A549 (cell line): ENCODE measurements around the gene PARP9. TPM values are rescaled to one million over a fixed set of nuclear protein-coding genes. Genes with fewer than 3 reads are reported as not detected.

Experiments
- ATAC-seq, 2 experiments: fragments of 200-7000 bp in 1 of 2; fragments of >200 bp in 1 of 2; cut with Nextera tagmentation in 1 of 2; cut with Tn5 transposase in 1 of 2; 3 replicates each; pipeline versions ENCODE4 v1.8.0 to v1.9.1; 2018 to 2020; ENCODE audit warnings: mild to moderate bottlenecking in 1 of 2, moderate library complexity in 1 of 2
- CTCF ChIA-PET: fragments of 300-600 bp; sonication (Branson Sonifier 250); formaldehyde crosslinking; extraction: SDS; loops from one replicate; lab custom pipeline; 2021; ENCODE audit warnings: antibody characterized with exemption, inconsistent platforms; lab: Yijun Ruan, JAX
- POLR2A ChIA-PET: fragments of 350-600 bp; formaldehyde crosslinking; extraction: SDS; loops from one replicate; lab custom pipeline; 2021; ENCODE audit warnings: antibody characterized with exemption, inconsistent platforms; lab: Yijun Ruan, JAX
- DNase-seq, 2 experiments: peaks; one replicate each; pipeline versions ENCODE4 v3.0.0 to v3.0.0-alpha.2; 2011 to 2016; ENCODE audit warnings: low read depth in 1 of 2, low spot score in 1 of 2
- FAIRE-seq: peaks from 2 replicates; lab custom pipeline; 2011; peaks lifted over from hg19 to GRCh38; lab: Jason Lieb, UNC
- H3K27ac ChIP-seq, 2 experiments: fragments of >200 bp; sonication (Bioruptor Twin); formaldehyde crosslinking; 3 replicates each; pipeline ENCODE4 v1.5.1; 2016 to 2017
- H3K4me1 ChIP-seq: fragments of >200 bp; sonication (Bioruptor Twin); formaldehyde crosslinking; 3 replicates; pipeline ENCODE4 v1.6.1; 2016
- H3K4me2 ChIP-seq: fragments of >200 bp; sonication (Bioruptor Twin); formaldehyde crosslinking; 3 replicates; pipeline ENCODE4 v1.6.1; 2016
- H3K4me3 ChIP-seq: fragments of >200 bp; sonication (Bioruptor Twin); formaldehyde crosslinking; 3 replicates; pipeline ENCODE4 v1.5.1; 2016
- H3K9me3 ChIP-seq: fragments of >200 bp; sonication (Bioruptor Twin); formaldehyde crosslinking; 3 replicates; pipeline ENCODE4 v1.6.1; 2016
- ATOH8 ChIP-seq: fragments of 250-450 bp; sonication (Bioruptor Pico); IDR thresholded peaks from 2 replicates; pipeline ENCODE4 v1.5.0; 2020; ENCODE audit warnings: low read depth, mild to moderate bottlenecking, moderate library complexity
- CBX8 ChIP-seq: fragments of 200-600 bp; sonication (generic); IDR thresholded peaks from 2 replicates; pipeline ENCODE4 v1.6.1; 2016
- CEBPB ChIP-seq, 2 experiments: fragments of >200 bp in 1 of 2; sonication (Bioruptor Twin) in 1 of 2; formaldehyde crosslinking in 1 of 2; IDR thresholded peaks; 2 replicates each; pipeline ENCODE4 v1.6.1; 2012 to 2016
- CHD2 ChIP-seq: fragments of 150-350 bp; IDR thresholded peaks from 2 replicates; pipeline ENCODE4 v1.6.1; 2014; ENCODE audit warnings: low read length; ENCODE audit not compliant: partially characterized antibody
- CTCF ChIP-seq: fragments of >200 bp; sonication (Bioruptor Twin); formaldehyde crosslinking; IDR thresholded peaks from 3 replicates; pipeline ENCODE4 v1.5.1; 2016
- EHF ChIP-seq: fragments of 250-450 bp; sonication (Bioruptor Pico); IDR thresholded peaks from 2 replicates; pipeline ENCODE4 v1.5.0; 2020; ENCODE audit warnings: mild to moderate bottlenecking
- EP300 ChIP-seq, 2 experiments: fragments of >200 bp; sonication (Bioruptor Twin); formaldehyde crosslinking; IDR thresholded peaks; 2 replicates in 1 of 2; 3 replicates in 1 of 2; pipeline ENCODE4 v1.6.1; 2016 to 2017
- FOSB ChIP-seq: fragments of 250-450 bp; sonication (Bioruptor Pico); IDR thresholded peaks from 2 replicates; pipeline ENCODE4 v1.5.0; 2020; ENCODE audit warnings: mild to moderate bottlenecking, moderate library complexity
- FOSL2 ChIP-seq, 2 experiments: fragments of 450-650 bp in 1 of 2; fragments of >200 bp in 1 of 2; sonication (Bioruptor Twin) in 1 of 2; formaldehyde crosslinking; IDR thresholded peaks; 2 replicates each; pipeline versions ENCODE4 v1.5.0 to v1.6.1; 2016 to 2020; ENCODE audit warnings: mild to moderate bottlenecking in 1 of 2, moderate library complexity in 1 of 2
- HES2 ChIP-seq: fragments of >200 bp; sonication (Bioruptor Twin); formaldehyde crosslinking; IDR thresholded peaks from 2 replicates; pipeline ENCODE4 v1.6.1; 2016
- HEYL ChIP-seq: fragments of 250-450 bp; sonication (Bioruptor Pico); IDR thresholded peaks from 2 replicates; pipeline ENCODE4 v1.8.0; 2021; ENCODE audit warnings: mild to moderate bottlenecking, moderate library complexity
- HMGXB4 ChIP-seq: fragments of 250-450 bp; sonication (Bioruptor Pico); IDR thresholded peaks from 2 replicates; pipeline ENCODE4 v1.5.0; 2021; ENCODE audit warnings: mild to moderate bottlenecking, moderate library complexity, borderline replicate concordance
- HOXB5 ChIP-seq: fragments of 250-450 bp; sonication (Bioruptor Pico); IDR thresholded peaks from 2 replicates; pipeline ENCODE4 v1.5.0; 2020; ENCODE audit warnings: mild to moderate bottlenecking, moderate library complexity
- JUN ChIP-seq, 2 experiments: fragments of >200 bp; sonication (Bioruptor Twin); formaldehyde crosslinking; IDR thresholded peaks; 2 replicates in 1 of 2; 3 replicates in 1 of 2; pipeline ENCODE4 v1.6.1; 2016 to 2017
- KDM1A ChIP-seq: fragments of 200-600 bp; sonication (generic); IDR thresholded peaks from 2 replicates; pipeline ENCODE4 v1.6.1; 2016; ENCODE audit warnings: low read depth, mild to moderate bottlenecking
- NFE2L2 ChIP-seq: fragments of 150-350 bp; conservative IDR thresholded peaks from 2 replicates; pipeline ENCODE4 v1.6.1; 2014; ENCODE audit warnings: low read length
- NPAS2 ChIP-seq: fragments of 250-450 bp; sonication (Bioruptor Pico); IDR thresholded peaks from 2 replicates; pipeline ENCODE4 v1.8.0; 2022; ENCODE audit warnings: mild to moderate bottlenecking, moderate library complexity, borderline replicate concordance
- POLR2A ChIP-seq: IDR thresholded peaks from 2 replicates; pipeline ENCODE4 v1.6.1; 2012; ENCODE audit warnings: mild to moderate bottlenecking, low read length
- POLR2AphosphoS2 ChIP-seq: conservative IDR thresholded peaks from 2 replicates; pipeline ENCODE4 v1.6.1; 2012; ENCODE audit warnings: low read length, improper control_type of control experiment, inconsistent platforms
- RAD21 ChIP-seq, 2 experiments: fragments of >200 bp in 1 of 2; sonication (Bioruptor Twin) in 1 of 2; formaldehyde crosslinking in 1 of 2; IDR thresholded peaks in 1 of 2; conservative IDR thresholded peaks in 1 of 2; 2 replicates in 1 of 2; 3 replicates in 1 of 2; pipeline ENCODE4 v1.6.1; 2012 to 2018; ENCODE audit warnings: inconsistent platforms in 1 of 2
- RARB ChIP-seq: fragments of 250-450 bp; sonication (Bioruptor Pico); IDR thresholded peaks from 2 replicates; pipeline ENCODE4 v1.8.0; 2021; ENCODE audit warnings: mild to moderate bottlenecking, moderate library complexity
- RCOR1 ChIP-seq: fragments of 150-350 bp; IDR thresholded peaks from 2 replicates; pipeline ENCODE4 v1.6.1; 2014; ENCODE audit warnings: antibody characterized with exemption, low read length, low read depth
- RFX5 ChIP-seq: fragments of 450-650 bp; IDR thresholded peaks from 2 replicates; pipeline ENCODE4 v1.7.1; 2014; ENCODE audit warnings: antibody characterized with exemption, mild to moderate bottlenecking, moderate library complexity
- RNF2 ChIP-seq: fragments of 200-600 bp; sonication (generic); IDR thresholded peaks from 2 replicates; pipeline ENCODE4 v1.6.1; 2016; ENCODE audit warnings: low read depth, mild to moderate bottlenecking, antibody characterized with exemption, moderate library complexity, borderline replicate concordance
- ZC3H11A ChIP-seq: fragments of 450-650 bp; IDR thresholded peaks from 2 replicates; pipeline ENCODE4 v1.6.1; 2014; ENCODE audit warnings: antibody characterized with exemption, mild to moderate bottlenecking
- ZFP36 ChIP-seq: fragments of 450-650 bp; IDR thresholded peaks from 2 replicates; pipeline ENCODE4 v1.6.1; 2014; ENCODE audit warnings: borderline replicate concordance; ENCODE audit not compliant: partially characterized antibody
- ZNF302 ChIP-seq: fragments of 250-450 bp; sonication (Bioruptor Pico); IDR thresholded peaks from 2 replicates; pipeline ENCODE4 v1.9.0; 2021; ENCODE audit warnings: inconsistent platforms, mild to moderate bottlenecking, moderate library complexity
- ZSCAN20 ChIP-seq: fragments of 250-450 bp; sonication (Bioruptor Pico); IDR thresholded peaks from 2 replicates; pipeline ENCODE4 v1.8.0; 2022; ENCODE audit warnings: mild to moderate bottlenecking, moderate library complexity
- WGBS: methylation state at CpG from one replicate; pipeline ENCODE4 v1.1.6; 2017; ENCODE audit errors: missing lambda C conversion rate; 5-methylcytosine and 5-hydroxymethylcytosine counted together
- polyA plus RNA-seq, 4 experiments: library from polyadenylated mRNA; depleted of rRNA in 3 of 4; stranded (reverse); fragments of >200 nt; fragmentation: RNase III in 1 of 4; extraction: RNeasy Plus Mini Kit Qiagen cat#74134 plus additional on column Dnase treatment in 1 of 4; gene quantifications; 2 replicates in 3 of 4; 3 replicates in 1 of 4; pipeline ENCODE4 v1.2.3, GENCODE V29; 2011 to 2017

PARP9 gene
- polyA plus RNA-seq, 2 of the 4 experiments (the other 2 are of a cell fraction): 4.5 to 12.6 TPM

- ATAC-seq: no peak
- no peak for DNase-seq
- Histone ChIP-seq H3K9me3 (no peaks in the 10 kb centered on the region), H3K27ac (no peak overlapping the region), H3K4me3 (no peak overlapping the region), H3K4me2 (no peak overlapping the region), H3K4me1 (no peaks in the 10 kb centered on the region)
- FAIRE-seq: no peak
- TF ChIP-seq CHD2: no peak
- no peak for TF ChIP-seq ZNF302 (CRISPR knock-in tag)
- TF ChIP-seq HEYL (CRISPR knock-in tag): no peak
- no peak for TF ChIP-seq RFX5
- TF ChIP-seq EP300 (IDR thresholded peaks at IDR 0.05): no peak
- TF ChIP-seq ZFP36: no peak
- no peak for TF ChIP-seq HOXB5 (CRISPR knock-in tag)
- no peak for TF ChIP-seq FOSL2 (IDR thresholded peaks at IDR 0.05)
- TF ChIP-seq FOSL2 (CRISPR knock-in tag; IDR thresholded peaks at IDR 0.05): no peak
- no peak for TF ChIP-seq EHF (CRISPR knock-in tag)
- TF ChIP-seq RARB (CRISPR knock-in tag): no peak
- TF ChIP-seq RNF2: no peak
- no peak for TF ChIP-seq NFE2L2
- TF ChIP-seq POLR2AphosphoS2: no peak
- TF ChIP-seq HMGXB4 (CRISPR knock-in tag): no peak
- ChIA-PET CTCF (interaction anchor here (1.6 to 2.6 kb wide), 4 partner anchors 8 to 131 kb away, joined by 4 to 14 read pairs (median 8); partner anchors contain the start of genes DTX3L, PARP14 and PARP9), POLR2A (interaction anchor here (0.7 kb wide), 1 partner anchor 11 kb away, joined by 3 read pairs; no protein-coding TSS in a partner anchor)
- WGBS: 86% methylated on average over 1 of the region's 1 CpG
Measured at GRCh38 chr3:122548619-122549018, 15.5 kb downstream of the PARP9 start.

- no peak for DNase-seq
- Histone ChIP-seq H3K9me3 (no peaks in the 10 kb centered on the region), H3K4me2 (no peak overlapping the region), H3K4me1 (no peaks in the 10 kb centered on the region), H3K4me3 (no peak overlapping the region), H3K27ac (no peak overlapping the region)
- 52% methylated on average over 3 of the region's 3 CpGs for WGBS
- POLR2A ChIA-PET: no interaction called here
- no peak for FAIRE-seq
- ATAC-seq: no peak
- TF ChIP-seq RCOR1: no peak
- TF ChIP-seq KDM1A: no peak
- TF ChIP-seq HES2: no peak
- no peak for TF ChIP-seq POLR2A
- no peak for TF ChIP-seq FOSB (CRISPR knock-in tag)
- CTCF ChIA-PET: interaction anchor here (1.6 to 2.6 kb wide), 4 partner anchors 9 to 131 kb away, joined by 4 to 14 read pairs (median 8); partner anchors contain the start of genes DTX3L, PARP14 and PARP9
Measured at GRCh38 chr3:122548076-122548475, 16.0 kb downstream of the PARP9 start.

GRCh38 chr3:122546151-122546550 is 17.9 kb downstream of the PARP9 start:
- FAIRE-seq (no peak), DNase-seq (no peak), ATAC-seq (no peak)
- TF ChIP-seq RAD21 (conservative IDR thresholded peaks at IDR 0.05 in 1 of 2, IDR thresholded peaks at IDR 0.05 in 1 of 2): no peak
- TF ChIP-seq RARB (CRISPR knock-in tag): no peak
- TF ChIP-seq CTCF: no peak
- TF ChIP-seq EP300 (IDR thresholded peaks at IDR 0.05): no peak
- no peak for TF ChIP-seq ATOH8 (CRISPR knock-in tag)
- TF ChIP-seq ZC3H11A: no peak
- no peak for TF ChIP-seq CHD2
- TF ChIP-seq CEBPB (IDR thresholded peaks at IDR 0.05): no peak
- TF ChIP-seq JUN (IDR thresholded peaks at IDR 0.05): no peak
- no peak for TF ChIP-seq CBX8
- no peak for TF ChIP-seq NPAS2 (CRISPR knock-in tag)
- TF ChIP-seq ZSCAN20 (CRISPR knock-in tag): no peak
- no peak for TF ChIP-seq HES2
- no peaks in the 10 kb centered on the region for H3K9me3 ChIP-seq
- H3K27ac ChIP-seq: no peak overlapping the region
- WGBS: 79% methylated on average over 5 of the region's 5 CpGs
- H3K4me3 ChIP-seq: no peak overlapping the region
- no peak overlapping the region for H3K4me2 ChIP-seq
- ChIA-PET CTCF (interaction anchor here (1.1 to 1.2 kb wide), 2 partner anchors 11 to 14 kb away, joined by 3 read pairs; no protein-coding TSS in a partner anchor), POLR2A (no interaction called here)
- no peaks in the 10 kb centered on the region for H3K4me1 ChIP-seq
